Naive thymus-derived CD4-positive, alpha-beta T cell (primary cell): Measurements from ENCODE around the gene NHP2. TPM values are rescaled to one million over a fixed set of nuclear protein-coding genes. Genes with fewer than 3 reads are reported as not detected.
A peak's percentile ranks its signal among the peaks of the same experiment; 100 is the strongest.

Experiments
- ATAC-seq: fragments of 150-1000 bp; cut with Tn5 transposase; 2 replicates; pipeline ENCODE4 v1.10.0; 2021; ENCODE audit warnings: mild to moderate bottlenecking, moderate library complexity
- CTCF ChIA-PET: fragments of 350-600 bp; sonication (Branson Sonifier 250); formaldehyde crosslinking; loops from one replicate; lab custom pipeline; 2021; ENCODE audit warnings: antibody characterized with exemption; lab: Charles Lee
- POLR2A ChIA-PET: fragments of 350-600 bp; sonication (Branson Sonifier 250); formaldehyde crosslinking; loops from one replicate; lab custom pipeline; 2021; ENCODE audit warnings: antibody characterized with exemption, inconsistent platforms; lab: Charles Lee
- DNase-seq, 9 donors: peaks; one replicate each; pipeline versions ENCODE4 v3.0.0 to v3.0.0-alpha.2; 2020 to 2022; ENCODE audit warnings: mixed read lengths in 1 of 9
- H3K27ac ChIP-seq: one replicate; pipeline ENCODE4 v1.7.0; 2013; ENCODE audit warnings: mild to moderate bottlenecking, low read depth, low read length, moderate library complexity
- H3K27me3 ChIP-seq, 2 donors: one replicate each; pipeline ENCODE4 v1.7.0; 2013; ENCODE audit warnings: low read length in 2 of 2, mild to moderate bottlenecking in 2 of 2, moderate library complexity in 2 of 2; ENCODE audit not compliant: control insufficient read depth in 2 of 2, insufficient read depth in 2 of 2
- H3K36me3 ChIP-seq, 3 experiments: 1 replicate in 2 of 3; 2 replicates in 1 of 3; pipeline ENCODE4 v1.7.0; 2013; ENCODE audit warnings: low read length in 3 of 3, mild to moderate bottlenecking in 3 of 3, moderate library complexity in 1 of 3; ENCODE audit not compliant: insufficient read depth in 3 of 3, control insufficient read depth in 2 of 3
- H3K4me1 ChIP-seq, 2 donors: one replicate each; pipeline ENCODE4 v1.7.0; 2013; ENCODE audit warnings: low read length in 2 of 2, mild to moderate bottlenecking in 2 of 2, moderate library complexity in 1 of 2; ENCODE audit not compliant: control insufficient read depth in 2 of 2, insufficient read depth in 2 of 2
- H3K4me3 ChIP-seq: 2 replicates; pipeline ENCODE4 v1.7.0; 2013; ENCODE audit warnings: mild to moderate bottlenecking, low read length
- H3K9me3 ChIP-seq, 3 experiments: 1 replicate in 2 of 3; 2 replicates in 1 of 3; pipeline ENCODE4 v1.7.0; 2013; ENCODE audit warnings: low read length in 3 of 3; ENCODE audit not compliant: control insufficient read depth in 2 of 3
- H3K27ac Mint-ChIP-seq, 9 donors: one replicate each; pipeline ENCODE4 v1.8.0; 2020 to 2022; ENCODE audit warnings: mixed read lengths in 9 of 9, mild to moderate bottlenecking in 8 of 9, moderate library complexity in 5 of 9, inconsistent platforms in 2 of 9
- H3K27me3 Mint-ChIP-seq, 5 donors: one replicate each; pipeline ENCODE4 v1.8.0; 2021 to 2022; ENCODE audit warnings: mixed read lengths in 5 of 5, mild to moderate bottlenecking in 1 of 5
- H3K36me3 Mint-ChIP-seq, 5 donors: one replicate each; pipeline ENCODE4 v1.8.0; 2020 to 2022; ENCODE audit warnings: mixed read lengths in 5 of 5, mild to moderate bottlenecking in 3 of 5, inconsistent platforms in 1 of 5
- H3K4me1 Mint-ChIP-seq, 7 donors: one replicate each; pipeline ENCODE4 v1.8.0; 2020 to 2022; ENCODE audit warnings: mixed read lengths in 7 of 7, mild to moderate bottlenecking in 3 of 7, inconsistent platforms in 1 of 7
- H3K4me3 Mint-ChIP-seq, 10 donors: one replicate each; pipeline ENCODE4 v1.8.0; 2020 to 2022; ENCODE audit warnings: mild to moderate bottlenecking in 10 of 10, mixed read lengths in 10 of 10, moderate library complexity in 6 of 10, inconsistent platforms in 2 of 10
- H3K9me3 Mint-ChIP-seq, 11 donors: one replicate each; pipeline ENCODE4 v1.8.0; 2020 to 2022; ENCODE audit warnings: mixed read lengths in 11 of 11, mild to moderate bottlenecking in 4 of 11, inconsistent platforms in 1 of 11, moderate library complexity in 1 of 11
- intact Hi-C, 2 donors: fragments of 100-400 bp; cut with micrococcal nuclease; formaldehyde crosslinking; loops; one replicate each; pipeline ENCODE4 v1.15.1; 2023
- polyA plus RNA-seq, 2 donors: library from polyadenylated mRNA; unstranded; fragments of 300-500 nt; fragmentation: Illumina TruSeq; gene quantifications; one replicate each; pipeline ENCODE4 v1.2.3, GENCODE V29; 2021
- total RNA-seq, 6 experiments: library from RNA in 5 of 6; stranded (reverse) in 5 of 6; gene quantifications; 1 replicate in 5 of 6; 2 replicates in 1 of 6; pipeline ENCODE4 v1.2.3 and lab custom pipeline; 2021 to 2026

Gene NHP2
- total and polyA plus RNA-seq, 7 experiments from 2014 or later = 50.5 to 231 (median 78.6) TPM

GRCh38 chr5:178121391-178122276 lies 32.1 kb downstream of the NHP2 start:
- Histone ChIP-seq H3K9me3 (no peaks in the 10 kb centered on the region), H3K27ac (peak overlapping the region; percentile 9), H3K36me3 (no peaks in the 10 kb centered on the region), H3K4me3 (peak overlapping the region; percentile 50), H3K27me3 (no peaks in the 10 kb centered on the region), H3K4me1 (peaks cover 20 to 24% of the 10 kb centered on the region in 2 donors)
- intact Hi-C loops = loop anchor here (1.0 kb wide), 6 partner anchors 8 to 45 kb away; partner anchors contain the start of genes N4BP3 (in 2 of the 2) and NHP2 (in 1 of the 2)
- peaks cover 0 to 4% (median under 1%) of the 10 kb centered on the region in 5 donors for H3K27me3 Mint-ChIP-seq
- peak overlapping the region in 9 of 10 donors; percentile 23 to 83 (median 71) for H3K4me3 Mint-ChIP-seq
- DNase-seq = no peak
- peaks cover 0 to 2% (median 0%) of the 10 kb centered on the region in 5 donors for H3K36me3 Mint-ChIP-seq
- no peaks in the 10 kb centered on the region for H3K9me3 Mint-ChIP-seq
- CTCF ChIA-PET = interaction anchor here (0.7 to 3.3 kb wide), 12 partner anchors 9 to 59 kb away, joined by 3 to 25 read pairs (median 6); partner anchors contain the start of gene NHP2
- peaks cover 9 to 23% (median 18%) of the 10 kb centered on the region in 7 donors for H3K4me1 Mint-ChIP-seq
- ATAC-seq = no peak
- H3K27ac Mint-ChIP-seq = no peak overlapping the region
- POLR2A ChIA-PET = interaction anchor here (0.8 to 2.4 kb wide), 9 partner anchors 9 to 41 kb away, joined by 3 to 16 read pairs (median 5); partner anchors contain the start of gene RMND5B

DNA sequence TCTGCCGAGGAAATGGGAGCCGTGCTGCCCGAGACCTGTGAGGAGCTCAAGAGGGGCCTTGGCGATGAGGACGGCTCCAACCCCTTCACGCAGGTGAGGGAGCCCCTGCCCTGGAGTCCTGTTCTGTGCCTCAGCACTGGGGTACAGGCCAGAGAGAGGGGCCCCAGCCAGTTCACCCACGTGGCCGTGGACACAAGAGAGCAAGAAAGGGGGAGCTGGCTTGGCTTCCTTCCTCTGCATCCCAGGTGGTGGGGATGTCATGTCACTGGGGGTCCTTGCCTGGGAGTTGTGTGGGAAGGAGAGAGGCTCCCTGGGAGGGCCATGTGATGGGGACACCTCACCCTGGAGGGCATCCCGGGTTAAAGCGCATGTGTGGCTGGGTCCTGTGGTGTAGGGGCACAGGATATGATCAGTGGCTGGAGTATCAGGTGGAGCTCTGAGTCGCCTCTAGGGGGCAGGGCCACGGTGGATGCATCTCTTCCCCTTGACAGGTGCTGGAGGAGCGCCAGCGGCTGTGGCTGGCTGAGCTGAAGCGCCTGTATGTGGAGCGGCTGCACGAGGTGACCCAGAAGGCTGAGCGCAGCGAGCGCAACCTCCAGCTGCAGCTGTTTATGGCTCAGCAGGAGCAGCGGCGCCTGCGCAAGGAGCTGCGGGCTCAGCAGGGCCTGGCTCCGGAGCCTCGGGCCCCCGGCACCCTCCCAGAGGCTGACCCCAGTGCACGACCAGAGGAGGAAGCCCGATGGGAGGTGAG lies 32.9 kb downstream of the NHP2 start:
- peak overlapping the region; percentile 23 to 83 (median 69) for H3K4me3 Mint-ChIP-seq
- peak; percentile 69 to 90 (median 87) for DNase-seq
- ChIA-PET POLR2A (interaction anchor here (0.7 to 2.4 kb wide), 10 partner anchors 10 to 42 kb away, joined by 3 to 16 read pairs (median 4); partner anchors contain the start of genes NHP2 and RMND5B), CTCF (interaction anchor here (0.6 to 3.3 kb wide), 17 partner anchors 8 to 851 kb away, joined by 3 to 25 read pairs (median 4); partner anchors contain the start of gene NHP2)
- H3K27me3 Mint-ChIP-seq = peaks cover 0 to 9% (median 3%) of the 10 kb centered on the region in 5 donors
- no peaks in the 10 kb centered on the region for H3K9me3 Mint-ChIP-seq
- no peaks in the 10 kb centered on the region for H3K9me3 ChIP-seq
- peaks cover 0 to 4% (median 0%) of the 10 kb centered on the region in 5 donors for H3K36me3 Mint-ChIP-seq
- intact Hi-C loops = loop anchor here (1.0 kb wide), 6 partner anchors 7 to 44 kb away; partner anchors contain the start of genes N4BP3 (in 2 of the 2) and NHP2 (in 1 of the 2)
- peak overlapping the region; percentile 50 for H3K4me3 ChIP-seq
- H3K36me3 ChIP-seq = no peaks in the 10 kb centered on the region
- peak overlapping the region; percentile 9 for H3K27ac ChIP-seq
- H3K27ac Mint-ChIP-seq = peak overlapping the region in 3 of 9 donors; percentile 10 to 48 (median 29)
- peak; percentile 86 for ATAC-seq
- H3K27me3 ChIP-seq = no peaks in the 10 kb centered on the region
- H3K4me1 Mint-ChIP-seq = peaks cover 15 to 31% (median 24%) of the 10 kb centered on the region in 7 donors
- peaks cover 28 to 33% of the 10 kb centered on the region in 2 donors for H3K4me1 ChIP-seq

DNA sequence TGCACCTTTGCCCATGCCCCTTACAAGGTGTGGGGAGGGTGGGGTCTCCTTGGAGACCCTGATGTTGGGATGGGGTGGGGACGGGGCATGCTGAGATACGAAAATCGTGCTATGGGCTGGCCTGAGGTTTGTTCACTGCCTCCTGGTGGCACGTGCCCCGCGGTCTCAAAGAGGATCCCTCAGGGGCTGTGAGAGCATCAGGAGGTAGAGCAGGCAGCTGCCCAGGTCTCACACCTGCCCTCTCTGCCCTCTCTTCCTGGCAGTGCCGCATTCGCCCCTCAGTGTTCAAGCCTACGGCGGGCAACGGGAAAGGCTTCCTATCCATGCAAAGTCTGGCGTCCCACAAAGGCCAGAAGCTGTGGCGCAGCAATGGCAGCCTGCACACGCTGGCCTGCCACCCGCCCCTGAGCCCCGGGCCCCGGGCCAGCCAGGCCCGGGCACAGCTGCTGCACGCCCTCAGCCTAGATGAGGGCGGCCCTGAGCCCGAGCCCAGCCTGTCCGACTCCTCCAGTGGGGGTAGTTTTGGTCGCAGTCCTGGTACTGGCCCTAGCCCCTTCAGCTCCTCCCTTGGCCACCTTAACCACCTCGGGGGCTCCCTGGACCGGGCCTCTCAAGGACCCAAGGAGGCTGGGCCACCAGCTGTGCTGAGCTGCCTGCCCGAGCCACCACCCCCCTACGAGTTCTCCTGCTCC lies 33.6 kb downstream of the NHP2 start:
- Histone ChIP-seq H3K36me3 (no peaks in the 10 kb centered on the region), H3K9me3 (no peaks in the 10 kb centered on the region), H3K27me3 (no peaks in the 10 kb centered on the region), H3K27ac (no peak overlapping the region), H3K4me1 (peaks cover 36 to 40% of the 10 kb centered on the region in 2 donors), H3K4me3 (no peak overlapping the region)
- peaks cover 0 to 4% (median 0%) of the 10 kb centered on the region in 5 donors for H3K36me3 Mint-ChIP-seq
- peaks cover 0 to 14% (median 4%) of the 10 kb centered on the region in 5 donors for H3K27me3 Mint-ChIP-seq
- peaks cover 15 to 36% (median 28%) of the 10 kb centered on the region in 7 donors for H3K4me1 Mint-ChIP-seq
- DNase-seq (no peak), ATAC-seq (no peak)
- POLR2A ChIA-PET = interaction anchor here (1.0 to 2.4 kb wide), 8 partner anchors 10 to 36 kb away, joined by 3 to 16 read pairs (median 6); partner anchors contain the start of gene RMND5B
- H3K27ac Mint-ChIP-seq = no peak overlapping the region
- H3K4me3 Mint-ChIP-seq = peak overlapping the region in 1 of 10 donors; percentile 80
- intact Hi-C loops = no loop called here
- H3K9me3 Mint-ChIP-seq = no peaks in the 10 kb centered on the region
- CTCF ChIA-PET = interaction anchor here (0.6 to 3.3 kb wide), 13 partner anchors 10 to 851 kb away, joined by 3 to 25 read pairs (median 5); partner anchors contain the start of gene NHP2

DNA sequence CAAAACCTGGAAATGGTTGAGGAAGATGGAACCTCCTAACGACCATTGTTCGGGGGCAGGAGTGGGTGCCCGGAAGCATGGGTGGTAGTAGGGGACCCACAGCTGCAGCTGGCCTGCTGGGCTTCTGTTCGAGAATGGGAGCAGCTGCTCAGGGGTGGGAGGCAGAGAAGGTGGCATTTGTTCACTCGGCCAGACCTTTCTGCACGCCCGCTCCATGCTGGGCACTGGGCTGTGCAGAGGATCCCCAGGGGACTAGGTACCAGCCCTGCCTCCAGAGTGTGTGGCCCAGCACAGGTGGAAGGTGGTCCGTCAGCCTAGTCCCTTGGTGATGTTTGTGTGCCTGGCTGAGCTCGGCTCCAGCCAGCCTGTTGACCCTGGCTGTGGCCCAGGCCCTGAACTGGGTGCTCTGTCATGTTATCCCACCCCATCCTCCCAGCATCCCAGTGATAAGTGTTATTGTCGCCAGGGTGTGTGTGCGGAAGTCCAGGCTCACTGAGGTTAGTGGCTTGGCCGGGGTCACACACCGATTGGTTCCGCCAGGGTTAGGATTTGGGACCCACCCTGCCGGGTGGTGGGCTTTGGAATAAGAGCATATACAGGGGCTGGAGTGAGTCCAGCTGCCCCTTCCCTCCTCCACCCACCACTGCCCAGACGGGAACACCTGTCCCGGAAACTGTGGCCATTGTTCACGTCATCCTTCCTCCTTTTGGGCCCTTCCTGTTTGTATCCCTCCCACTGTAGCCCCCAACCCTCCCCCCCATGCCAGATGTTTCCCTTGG lies 35.6 kb downstream of the NHP2 start:
- Histone ChIP-seq H3K4me1 (peaks cover 47 to 51% of the 10 kb centered on the region in 2 donors), H3K27ac (no peak overlapping the region), H3K4me3 (no peak overlapping the region), H3K27me3 (no peaks in the 10 kb centered on the region), H3K36me3 (no peaks in the 10 kb centered on the region), H3K9me3 (no peaks in the 10 kb centered on the region)
- H3K4me3 Mint-ChIP-seq = no peak overlapping the region
- H3K27ac Mint-ChIP-seq = no peak overlapping the region
- DNase-seq (no peak), ATAC-seq (no peak)
- peaks cover 0 to 4% (median 0%) of the 10 kb centered on the region in 5 donors for H3K36me3 Mint-ChIP-seq
- ChIA-PET POLR2A (interaction anchor here (0.7 to 2.4 kb wide), 2 partner anchors 11 to 13 kb away, joined by 3 to 8 read pairs; partner anchors contain the start of gene RMND5B), CTCF (no interaction called here)
- intact Hi-C loops = no loop called here
- H3K27me3 Mint-ChIP-seq = peaks cover 0 to 23% (median 8%) of the 10 kb centered on the region in 5 donors
- H3K9me3 Mint-ChIP-seq = no peaks in the 10 kb centered on the region
- peaks cover 24 to 45% (median 38%) of the 10 kb centered on the region in 7 donors for H3K4me1 Mint-ChIP-seq

DNA sequence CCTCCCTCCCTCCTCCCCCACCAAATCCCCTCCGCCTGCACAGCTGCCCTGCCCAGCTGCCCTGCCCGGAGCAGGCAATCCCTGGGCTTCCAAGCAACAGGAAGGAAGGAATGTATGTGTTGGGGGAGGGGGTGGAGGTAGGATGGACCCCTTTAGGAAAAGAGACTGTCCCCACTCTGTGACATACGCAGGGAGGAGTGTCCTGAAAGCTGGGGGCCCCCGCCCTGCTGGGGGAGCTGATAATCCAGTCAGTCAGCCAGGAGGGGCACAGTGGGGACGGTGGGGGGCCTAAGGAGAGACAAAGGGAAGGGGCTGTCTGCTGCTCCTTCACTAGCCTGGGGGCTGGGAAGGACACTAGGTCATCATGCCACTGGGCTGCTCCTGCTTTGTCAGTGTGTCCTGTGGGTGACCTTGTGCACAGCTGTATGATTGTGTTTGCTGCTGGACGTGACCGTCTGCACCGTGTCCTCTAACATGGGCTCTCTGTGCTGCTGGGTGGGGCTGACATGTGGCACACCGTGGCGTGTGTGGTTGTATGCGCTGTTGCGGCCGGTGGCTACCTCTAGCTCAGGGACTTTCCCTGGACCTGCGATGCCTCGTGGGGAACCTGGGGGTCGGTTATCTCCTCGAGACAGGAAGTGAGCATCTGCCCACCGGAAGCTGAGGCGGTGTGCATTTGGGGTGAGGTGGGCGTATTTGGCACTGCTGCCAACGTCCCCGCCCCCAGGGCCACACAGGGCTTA lies 37.4 kb downstream of the NHP2 start:
- H3K9me3 Mint-ChIP-seq = no peaks in the 10 kb centered on the region
- peaks cover 21 to 44% (median 41%) of the 10 kb centered on the region in 7 donors for H3K4me1 Mint-ChIP-seq
- CTCF ChIA-PET = interaction anchor here (0.7 to 1.0 kb wide), 2 partner anchors 39 to 41 kb away, joined by 3 read pairs; no protein-coding TSS in a partner anchor
- H3K4me1 ChIP-seq = peaks cover 42 to 50% of the 10 kb centered on the region in 2 donors
- peak overlapping the region; percentile 35 to 96 (median 72) for H3K4me3 Mint-ChIP-seq
- ATAC-seq = peak; percentile 67
- H3K27me3 ChIP-seq = no peaks in the 10 kb centered on the region
- POLR2A ChIA-PET = interaction anchor here (0.5 to 0.7 kb wide), 3 partner anchors 454 to 1969 kb away, joined by 3 to 5 read pairs (median 3); no protein-coding TSS in a partner anchor
- intact Hi-C loops = no loop called here
- peaks cover 0 to 36% (median 8%) of the 10 kb centered on the region in 5 donors for H3K27me3 Mint-ChIP-seq
- peak overlapping the region; percentile 37 for H3K4me3 ChIP-seq
- H3K36me3 ChIP-seq = no peaks in the 10 kb centered on the region
- H3K27ac Mint-ChIP-seq = peak overlapping the region in 7 of 9 donors; percentile 13 to 72 (median 68)
- no peaks in the 10 kb centered on the region for H3K9me3 ChIP-seq
- no peak overlapping the region for H3K27ac ChIP-seq
- DNase-seq = peak in 5 of 9 donors; percentile 31 to 65 (median 39)
- H3K36me3 Mint-ChIP-seq = peaks cover 0 to 8% (median 0%) of the 10 kb centered on the region in 5 donors
